Inflammatory macrophage (primary cell): Measurements from ENCODE around the gene MYBPH.

Experiments
- DNase-seq, 2 donors: peaks; one replicate each; pipeline ENCODE4 v3.0.0-alpha.2; 2020 to 2022

The MYBPH gene

DNA sequence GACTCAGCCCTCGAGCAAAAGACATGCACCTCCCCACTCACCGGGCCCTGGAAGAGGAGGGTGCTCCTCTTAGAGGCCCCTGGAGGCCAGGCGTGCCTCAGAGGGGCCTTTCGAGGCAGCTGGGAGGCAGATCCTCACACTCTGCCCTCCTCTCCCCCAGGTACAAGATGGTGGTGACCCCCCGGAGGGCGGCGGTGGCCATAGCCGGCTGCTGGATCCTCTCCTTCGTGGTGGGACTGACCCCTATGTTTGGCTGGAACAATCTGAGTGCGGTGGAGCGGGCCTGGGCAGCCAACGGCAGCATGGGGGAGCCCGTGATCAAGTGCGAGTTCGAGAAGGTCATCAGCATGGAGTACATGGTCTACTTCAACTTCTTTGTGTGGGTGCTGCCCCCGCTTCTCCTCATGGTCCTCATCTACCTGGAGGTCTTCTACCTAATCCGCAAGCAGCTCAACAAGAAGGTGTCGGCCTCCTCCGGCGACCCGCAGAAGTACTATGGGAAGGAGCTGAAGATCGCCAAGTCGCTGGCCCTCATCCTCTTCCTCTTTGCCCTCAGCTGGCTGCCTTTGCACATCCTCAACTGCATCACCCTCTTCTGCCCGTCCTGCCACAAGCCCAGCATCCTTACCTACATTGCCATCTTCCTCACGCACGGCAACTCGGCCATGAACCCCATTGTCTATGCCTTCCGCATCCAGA, 10.4 kb downstream of the MYBPH start:
- no peak for DNase-seq

- DNase-seq: peak; percentile 67 to 79
Observed at GRCh38 chr1:203163891-203164635, 11.6 kb downstream of the MYBPH start.

DNA sequence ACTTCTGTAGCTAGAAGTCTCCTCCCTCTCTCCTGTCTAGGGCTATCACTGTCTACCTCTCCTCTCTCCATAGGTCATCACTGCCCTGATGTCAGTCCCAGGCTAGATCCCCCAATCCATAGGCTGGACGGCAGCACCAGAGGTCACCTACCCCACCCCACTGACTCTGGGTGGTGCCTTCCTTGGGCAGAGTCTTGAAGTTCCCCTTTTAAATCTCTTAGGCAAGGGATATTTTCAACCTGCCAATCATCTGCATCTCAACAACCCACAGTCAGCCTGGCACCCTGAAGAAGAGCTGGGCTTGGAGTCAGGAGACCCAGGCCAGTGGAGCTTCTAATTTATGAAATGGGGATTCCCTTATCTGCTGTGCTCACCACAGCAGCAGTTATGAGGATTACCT, 13.2 kb downstream of the MYBPH start:
- DNase-seq: peak; percentile 59 to 60

DNA sequence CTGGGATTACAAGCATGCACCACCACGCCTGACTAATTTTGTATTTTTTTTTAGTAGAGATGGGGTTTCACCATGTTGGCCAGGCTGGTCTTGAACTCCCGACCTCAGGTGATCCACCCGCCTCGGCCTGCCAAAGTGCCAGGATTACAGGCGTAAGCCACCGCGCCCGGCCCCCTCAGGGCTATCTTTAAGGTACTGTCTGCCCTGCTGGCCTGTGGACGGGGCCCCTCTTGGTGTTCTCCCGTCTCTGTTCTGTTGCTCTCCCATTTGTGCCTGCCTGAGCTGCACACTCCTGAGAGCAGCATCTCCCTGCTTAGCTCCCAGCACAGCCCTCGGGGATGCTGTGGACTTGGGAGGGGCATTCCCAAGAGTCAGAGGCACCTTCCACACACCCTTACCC, 13.9 kb downstream of the MYBPH start:
- DNase-seq: no peak

GRCh38 chr1:203161175-203161574, 14.5 kb downstream of the MYBPH start:
- no peak for DNase-seq

DNA sequence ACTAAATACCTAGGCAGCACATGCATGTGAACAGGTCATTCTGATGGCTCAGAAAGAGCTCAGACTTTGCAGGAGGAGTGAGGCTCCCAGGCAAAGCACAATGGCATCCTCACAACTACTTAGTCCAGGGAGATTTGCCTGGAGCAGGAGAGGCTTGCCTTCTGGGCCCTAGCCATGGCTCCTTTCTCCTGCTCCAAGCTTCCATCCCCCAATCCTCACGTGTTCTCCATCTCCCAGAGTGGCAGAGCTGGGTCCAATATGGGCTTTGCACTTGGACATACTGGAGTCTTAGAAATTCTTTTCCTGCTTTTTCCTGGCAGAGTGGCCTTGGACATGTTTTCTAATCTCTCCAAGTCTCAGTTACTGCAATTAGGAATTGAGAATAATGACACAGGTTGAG, 15.8 kb downstream of the MYBPH start:
- DNase-seq: no peak

- DNase-seq: no peak
Observed at GRCh38 chr1:203158960-203159665, 16.5 kb downstream of the MYBPH start.

GRCh38 chr1:203158423-203158822, 17.2 kb downstream of the MYBPH start:
- no peak for DNase-seq

DNA sequence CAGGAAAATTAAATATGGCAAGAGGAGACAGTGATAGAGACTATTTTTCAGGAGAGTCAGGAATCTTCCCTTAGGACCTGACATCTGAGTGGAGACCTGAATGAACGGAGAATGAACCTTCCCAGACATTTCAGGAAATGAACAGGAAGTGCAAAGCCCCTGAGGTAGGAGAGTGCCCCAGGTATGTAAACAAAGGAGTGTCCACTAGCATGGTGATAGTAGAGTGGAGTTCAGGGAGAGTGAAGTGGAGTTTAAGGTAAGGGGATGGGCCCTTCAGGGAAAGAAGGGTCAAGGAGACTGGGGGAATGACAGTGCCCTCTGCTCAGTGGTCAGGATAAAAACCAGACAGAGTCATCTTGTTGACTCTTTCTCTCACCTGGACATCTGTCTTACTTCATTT, 19.3 kb downstream of the MYBPH start:
- DNase-seq: no peak

- peak; percentile 64 to 69 for DNase-seq
Observed at GRCh38 chr1:203153989-203154821, 21.4 kb downstream of the MYBPH start.

DNA sequence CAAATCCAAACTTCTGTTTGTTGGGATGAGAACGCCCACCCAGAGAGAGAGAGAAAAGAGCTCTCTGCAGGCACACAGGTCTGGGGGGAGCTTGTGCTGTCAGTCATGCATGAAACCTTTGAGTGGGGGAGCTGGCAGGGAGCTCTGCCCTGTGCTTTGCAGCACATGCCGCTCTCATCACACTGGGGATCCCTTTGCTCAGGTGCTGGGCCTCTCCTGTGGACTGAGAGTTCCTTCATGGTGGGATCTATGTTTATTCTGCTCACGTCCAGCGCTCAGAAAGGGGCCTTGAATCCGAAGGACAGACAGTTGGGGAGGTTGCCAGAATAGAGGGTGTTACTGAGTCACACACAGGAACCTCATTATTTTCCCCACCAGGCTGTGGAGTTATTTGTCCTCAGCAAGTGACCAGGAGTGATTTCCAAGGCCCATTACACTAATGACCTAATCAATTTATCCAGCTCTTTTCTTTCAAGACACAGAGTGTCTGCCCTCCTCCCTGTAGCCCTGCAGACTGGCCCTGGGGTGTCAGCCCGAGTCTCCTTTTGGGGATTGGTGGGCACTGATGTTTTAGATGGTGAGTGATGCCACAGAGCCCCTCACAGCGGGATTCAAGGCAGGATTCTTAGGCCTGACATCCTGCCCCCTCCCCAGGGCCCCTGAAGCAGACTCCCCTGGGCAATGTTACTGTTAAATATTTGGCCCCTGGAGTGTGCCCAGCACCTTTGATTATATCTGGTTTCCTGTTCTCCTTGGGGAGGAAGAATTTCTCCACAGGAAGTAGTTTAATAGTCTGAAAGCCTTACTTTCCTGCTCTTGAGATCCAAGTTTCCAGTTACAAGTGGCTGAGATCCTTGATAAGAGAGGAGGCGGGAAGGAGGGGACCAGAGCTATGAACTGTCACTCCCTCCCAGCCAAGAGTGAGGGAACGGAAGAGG, 22.3 kb downstream of the MYBPH start:
- DNase-seq: no peak

DNA sequence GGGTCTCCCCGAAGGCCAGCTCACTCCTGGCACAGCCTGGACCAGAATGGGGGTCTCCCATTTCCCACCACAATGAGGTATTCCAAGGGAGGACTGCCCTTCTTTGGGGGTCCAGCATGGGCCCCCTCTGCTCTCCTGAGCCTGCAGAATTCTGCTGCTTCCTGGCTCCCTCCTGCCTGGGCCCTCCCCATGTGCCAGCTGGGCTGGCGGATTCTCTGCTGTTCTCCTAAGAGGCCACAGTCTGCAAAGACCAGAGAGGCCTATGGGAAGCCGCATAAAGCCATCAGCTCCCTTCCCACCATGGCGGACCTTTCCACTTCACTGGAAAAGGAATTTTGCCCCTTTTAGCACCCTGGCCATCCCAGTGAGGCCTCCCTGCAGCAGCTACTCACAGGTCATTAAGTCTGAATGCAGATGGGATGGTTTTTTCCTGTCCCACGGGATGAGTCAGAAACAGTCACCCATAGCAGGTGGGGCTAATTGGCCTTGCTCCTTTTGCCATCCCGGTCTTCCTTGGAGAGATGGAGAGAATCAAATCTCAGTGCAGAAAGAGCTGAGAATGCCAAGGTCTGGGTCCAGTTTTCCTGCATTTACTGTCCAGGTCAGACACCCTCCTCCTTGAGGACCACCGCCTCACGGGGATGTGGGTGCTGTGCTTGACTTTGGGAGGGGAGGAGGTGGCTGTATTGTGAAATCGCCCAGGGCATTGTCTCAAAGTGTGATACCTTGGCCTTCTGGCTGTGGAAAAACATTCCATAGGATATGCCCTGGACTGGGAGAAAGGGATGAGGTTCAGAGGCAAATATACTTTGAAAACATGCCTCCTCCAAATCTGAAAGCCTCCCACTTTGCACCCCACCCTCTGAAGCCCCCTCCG, 23.2 kb downstream of the MYBPH start:
- no peak for DNase-seq

DNA sequence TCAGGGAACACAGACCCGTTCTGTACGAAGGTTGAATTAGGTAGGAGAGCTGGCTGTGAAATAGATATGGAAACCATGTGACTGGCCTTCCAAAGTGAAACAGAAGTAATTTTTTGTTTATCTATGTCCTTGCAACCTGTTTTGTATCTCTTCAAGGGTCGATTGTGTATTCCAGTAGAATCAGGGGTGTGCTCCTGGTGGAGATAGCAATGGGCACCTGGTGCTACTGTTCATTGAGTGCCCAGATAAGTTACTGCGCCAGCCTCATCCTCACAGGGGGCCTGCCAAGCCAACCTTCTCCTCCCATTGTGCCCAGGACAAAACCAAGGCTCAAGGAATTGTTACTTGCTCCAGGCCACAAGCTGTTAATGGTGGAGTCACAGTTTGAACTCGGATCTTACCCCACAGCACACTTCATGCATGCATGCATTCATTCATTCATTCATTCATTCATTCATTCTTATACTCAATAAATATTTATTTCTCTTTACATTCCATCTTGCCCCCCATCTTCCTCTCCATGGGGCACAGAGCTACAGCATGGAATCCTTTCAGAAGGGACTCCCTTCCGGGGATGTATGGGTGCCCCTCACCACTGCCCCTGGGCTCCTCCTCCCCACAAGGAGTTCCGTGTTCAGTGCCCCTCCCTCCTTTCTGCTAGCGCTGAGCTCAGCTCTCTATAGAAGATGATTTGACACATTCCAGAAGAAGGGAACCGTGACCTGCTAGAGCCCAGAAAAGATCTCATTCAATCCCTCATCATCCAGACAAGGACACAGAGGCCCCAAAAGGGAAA, 24.1 kb downstream of the MYBPH start:
- DNase-seq: no peak

DNA sequence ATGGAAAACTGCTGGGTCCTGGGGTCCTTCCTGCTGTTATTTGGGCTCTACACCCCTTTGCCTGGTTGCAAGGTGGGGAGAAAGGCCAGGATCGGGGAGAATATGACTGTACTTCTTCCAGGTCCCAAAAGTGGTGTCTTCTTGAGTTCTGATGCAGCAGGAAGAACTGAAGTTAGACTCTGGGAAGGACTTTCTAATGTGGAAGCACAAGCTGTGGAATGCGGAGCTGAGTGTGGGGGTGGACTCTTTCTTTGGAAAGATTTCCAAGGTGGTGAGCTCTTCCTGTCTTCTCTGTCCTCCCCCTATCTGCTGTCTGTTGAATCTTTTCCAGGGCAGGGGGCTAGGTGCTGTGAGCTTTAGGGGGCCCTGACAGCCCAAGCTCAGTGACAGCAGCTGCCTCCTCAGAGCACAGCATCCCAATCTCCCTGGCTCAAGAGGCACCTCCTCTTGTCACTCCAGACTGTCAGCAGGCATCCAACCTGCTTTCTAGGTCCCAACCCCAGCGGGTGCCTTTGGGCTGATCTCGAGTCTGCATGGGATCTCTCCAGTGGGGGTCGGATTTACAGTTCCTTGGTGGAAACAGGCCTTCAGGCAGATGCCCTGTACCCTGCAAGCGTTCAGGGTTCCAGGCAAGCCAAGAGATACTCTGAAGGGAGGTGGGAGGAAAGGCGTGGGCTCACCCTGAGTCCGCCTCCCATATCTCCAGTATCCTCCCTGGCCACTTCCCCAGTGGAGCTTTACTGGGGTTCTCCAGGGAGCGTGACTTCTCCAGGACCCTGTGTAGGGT, 24.9 kb downstream of the MYBPH start:
- no peak for DNase-seq

GRCh38 chr1:203149188-203149840, 26.3 kb downstream of the MYBPH start:
- no peak for DNase-seq

DNA sequence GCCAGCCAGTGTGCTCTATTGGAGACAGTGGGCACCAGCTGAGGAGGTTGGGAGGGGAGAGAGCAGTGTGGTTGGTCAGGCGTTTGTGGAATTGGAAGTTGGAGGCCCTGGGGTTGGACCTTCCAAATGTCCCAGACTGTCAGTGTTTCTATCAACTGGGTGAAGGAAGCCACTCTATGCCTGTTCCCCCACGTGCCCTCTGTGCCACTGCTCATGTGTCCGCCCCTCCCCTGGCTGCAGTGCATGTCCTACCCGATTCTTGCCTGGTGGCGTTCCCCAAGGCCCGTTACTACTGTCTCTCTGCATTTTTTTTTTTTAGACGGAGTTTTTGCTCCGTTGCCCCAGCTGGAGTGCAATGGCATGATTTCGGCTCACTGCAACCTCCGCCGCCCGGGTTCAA, 27.0 kb downstream of the MYBPH start:
- DNase-seq: no peak

GRCh38 chr1:203148127-203148526, 27.5 kb downstream of the MYBPH start:
- DNase-seq: no peak

GRCh38 chr1:203147376-203147775, 28.2 kb downstream of the MYBPH start:
- DNase-seq: no peak
